Astrocyte (in vitro differentiated cells and primary cell): ENCODE data around the gene RTRAF.

Experiments
- EZH2 ChIP-seq: IDR thresholded peaks from 2 replicates; pipeline ENCODE4 v1.6.1; 2012; ENCODE audit warnings: mild to moderate bottlenecking, low read length, inconsistent platforms; ENCODE audit not compliant: insufficient read depth
- TF ChIP-seq, protein P1 (sequence below): IDR thresholded peaks from 2 replicates; pipeline ENCODE4 v1.5.1; 2011; ENCODE audit warnings: low read depth, mild to moderate bottlenecking, inconsistent platforms, low read length, moderate library complexity; ENCODE audit not compliant: insufficient read depth

DNA sequence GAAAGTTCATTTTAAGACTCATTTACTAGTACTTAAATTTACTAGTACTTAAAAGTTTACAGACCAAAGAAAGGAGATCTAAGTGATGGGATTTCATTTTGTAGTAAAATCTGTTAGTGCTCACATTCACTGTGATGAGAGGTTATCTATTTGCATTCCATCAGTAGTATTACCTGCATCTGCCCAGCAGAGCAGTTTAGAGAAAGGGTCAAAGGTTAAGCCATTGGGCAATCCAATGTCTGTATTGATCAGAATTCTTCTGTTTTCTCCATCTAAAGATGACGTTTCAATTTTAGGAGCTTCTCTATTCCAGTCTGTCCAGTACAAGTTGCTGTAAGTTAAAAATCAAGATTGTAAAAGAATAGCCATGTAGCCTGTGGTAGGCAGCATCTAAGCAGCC lies 18.3 kb downstream of the RTRAF start:
- TF ChIP-seq, protein P1, sequence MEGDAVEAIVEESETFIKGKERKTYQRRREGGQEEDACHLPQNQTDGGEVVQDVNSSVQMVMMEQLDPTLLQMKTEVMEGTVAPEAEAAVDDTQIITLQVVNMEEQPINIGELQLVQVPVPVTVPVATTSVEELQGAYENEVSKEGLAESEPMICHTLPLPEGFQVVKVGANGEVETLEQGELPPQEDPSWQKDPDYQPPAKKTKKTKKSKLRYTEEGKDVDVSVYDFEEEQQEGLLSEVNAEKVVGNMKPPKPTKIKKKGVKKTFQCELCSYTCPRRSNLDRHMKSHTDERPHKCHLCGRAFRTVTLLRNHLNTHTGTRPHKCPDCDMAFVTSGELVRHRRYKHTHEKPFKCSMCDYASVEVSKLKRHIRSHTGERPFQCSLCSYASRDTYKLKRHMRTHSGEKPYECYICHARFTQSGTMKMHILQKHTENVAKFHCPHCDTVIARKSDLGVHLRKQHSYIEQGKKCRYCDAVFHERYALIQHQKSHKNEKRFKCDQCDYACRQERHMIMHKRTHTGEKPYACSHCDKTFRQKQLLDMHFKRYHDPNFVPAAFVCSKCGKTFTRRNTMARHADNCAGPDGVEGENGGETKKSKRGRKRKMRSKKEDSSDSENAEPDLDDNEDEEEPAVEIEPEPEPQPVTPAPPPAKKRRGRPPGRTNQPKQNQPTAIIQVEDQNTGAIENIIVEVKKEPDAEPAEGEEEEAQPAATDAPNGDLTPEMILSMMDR = no peak
- TF ChIP-seq EZH2 = no peak
